Left lung (tissue), 10 donors: Measurements from ENCODE around the gene RMND5A. TPM values are rescaled to one million over a fixed set of nuclear protein-coding genes. Genes with fewer than 3 reads are reported as not detected.
"Not testable (repeated sequence)": the region's sequence is repeated elsewhere in the genome, so short reads cannot be mapped to it uniquely, and the experiment has no call there.

Source experiments
- ATAC-seq: fragments of 200-7000 bp; cut with Tn5 transposase; one replicate; pipeline ENCODE4 v1.9.1; 2020; ENCODE audit warnings: moderate library complexity
- DNase-seq, 4 donors: peaks; one replicate each; pipeline ENCODE4 v3.0.0-alpha.2; 2013 to 2020
- H3K27ac ChIP-seq, 2 donors: fragments of 200-600 bp; sonication (generic) in 1 of 2; one replicate each; pipeline versions ENCODE4 v1.5.0 to v1.8.0; 2020 to 2021
- H3K27me3 ChIP-seq, 2 donors: fragments of 200-600 bp; sonication (generic) in 1 of 2; one replicate each; pipeline versions ENCODE4 v1.5.0 to v1.8.0; 2020 to 2021
- H3K36me3 ChIP-seq, 2 donors: fragments of 200-600 bp; sonication (generic) in 1 of 2; one replicate each; pipeline versions ENCODE4 v1.5.0 to v1.8.0; 2020 to 2021
- H3K4me1 ChIP-seq, 2 donors: fragments of 200-600 bp; one replicate each; pipeline ENCODE4 v1.8.0; 2021
- H3K4me3 ChIP-seq, 2 donors: fragments of 200-600 bp; sonication (generic) in 1 of 2; one replicate each; pipeline versions ENCODE4 v1.5.0 to v1.8.0; 2020 to 2021; ENCODE audit warnings: mild to moderate bottlenecking in 1 of 2
- H3K9me3 ChIP-seq, 2 donors: fragments of 200-600 bp; sonication (generic) in 1 of 2; one replicate each; pipeline versions ENCODE4 v1.5.0 to v1.8.0; 2020 to 2021
- intact Hi-C, 2 donors: fragments of 100-400 bp; cut with DNase I; formaldehyde crosslinking; loops; one replicate each; pipeline versions ENCODE4 v1.11.2 to v1.14.2; 2022
- polyA plus RNA-seq, 6 donors: library from polyadenylated mRNA; unstranded; fragments of 120-200 nt; gene quantifications; one replicate each; pipeline ENCODE4 v1.2.1, GENCODE V29; 2013; ENCODE audit not compliant: insufficient read length in 6 of 6
- total RNA-seq, 2 donors: library from RNA; stranded (reverse); fragmentation: NEBNext Ultra II Directional; extraction: Animal tissue kit (Norgen Biotek cat#: 25700); gene quantifications; one replicate each; pipeline ENCODE4 v1.2.1, GENCODE V29; 2021
- TF ChIP-seq, protein P1 (sequence below), 2 donors: fragments of 200-600 bp; sonication (generic) in 1 of 2; IDR thresholded peaks; one replicate each; pipeline versions ENCODE4 v1.5.0 to v1.8.0; 2021; ENCODE audit warnings: antibody characterized with exemption in 2 of 2
- donor health status: DM: no; HTN: yes; CAD: no.
- donor health status: DM: no; HTN: no; CAD: no.

Gene RMND5A
- total and polyA plus RNA-seq, 8 donors, result 25.4 to 56.3 (median 52.2) TPM

DNA sequence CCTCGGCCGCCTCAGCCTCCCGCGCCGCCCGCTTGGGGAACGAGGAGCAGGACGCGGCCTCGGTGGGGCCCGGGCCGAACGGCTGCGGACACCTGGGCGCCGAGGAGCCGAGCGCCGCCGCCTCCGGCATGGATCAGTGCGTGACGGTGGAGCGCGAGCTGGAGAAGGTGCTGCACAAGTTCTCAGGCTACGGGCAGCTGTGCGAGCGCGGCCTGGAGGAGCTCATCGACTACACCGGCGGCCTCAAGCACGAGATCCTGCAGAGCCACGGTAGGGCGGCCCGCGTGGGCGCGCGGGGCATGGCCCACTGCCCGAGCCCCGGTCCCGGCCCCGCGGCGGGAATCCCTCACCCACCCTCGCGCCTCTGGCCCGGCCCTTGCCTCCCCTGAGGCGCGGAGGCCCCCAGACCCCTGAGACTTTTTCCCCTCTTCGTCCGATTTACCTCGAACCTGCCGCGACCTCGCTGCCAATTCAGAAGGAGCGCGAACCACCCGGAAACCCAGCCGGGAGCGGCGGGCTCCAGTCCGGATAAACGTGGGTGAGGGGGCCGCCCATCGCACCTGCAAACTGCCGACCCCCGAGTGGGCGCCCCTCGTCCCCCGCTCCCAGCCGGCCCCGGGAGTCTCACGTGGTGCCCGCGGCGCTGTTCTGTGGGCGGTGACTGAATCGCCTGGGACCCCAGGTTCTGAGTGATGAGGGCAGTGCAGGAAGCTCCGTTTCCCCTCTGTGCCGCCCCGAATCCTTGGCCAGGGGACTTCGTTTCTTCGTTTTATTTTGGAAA lies 639 bp downstream of the RMND5A start:
- peak; percentile 8 for ATAC-seq
- intact Hi-C loops, H3K36me3 ChIP-seq, H3K9me3 ChIP-seq, H3K27me3 ChIP-seq, H3K4me1 ChIP-seq: not testable (repeated sequence)
- DNase-seq, result peak; percentile 15 to 86 (median 40)
- peak overlapping the region; percentile 84 to 92 for H3K27ac ChIP-seq
- peak overlapping the region; percentile 59 to 60 for H3K4me3 ChIP-seq

DNA sequence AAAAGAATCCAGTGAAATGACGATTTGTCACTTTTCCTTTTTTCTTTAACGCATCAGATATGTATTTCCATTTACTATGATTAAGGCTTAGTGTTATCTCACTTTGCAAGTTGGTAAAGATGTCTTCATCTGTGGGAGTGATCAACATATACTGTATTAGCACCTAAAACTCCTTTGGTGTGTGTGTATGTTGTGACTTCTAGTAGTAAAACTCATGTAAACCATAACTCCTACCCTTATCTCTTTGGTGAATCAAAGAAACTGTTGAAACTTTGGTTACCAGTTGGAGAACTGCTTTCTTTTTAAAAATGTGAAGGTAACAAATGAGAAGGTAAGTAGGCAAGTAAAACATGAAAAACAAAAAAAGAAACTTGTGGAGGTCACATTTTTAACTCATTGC lies 5.6 kb downstream of the RMND5A start:
- intact Hi-C loops, ATAC-seq, H3K4me1 ChIP-seq, H3K9me3 ChIP-seq, H3K36me3 ChIP-seq, DNase-seq, H3K27me3 ChIP-seq, H3K27ac ChIP-seq, H3K4me3 ChIP-seq: not testable (repeated sequence)

DNA sequence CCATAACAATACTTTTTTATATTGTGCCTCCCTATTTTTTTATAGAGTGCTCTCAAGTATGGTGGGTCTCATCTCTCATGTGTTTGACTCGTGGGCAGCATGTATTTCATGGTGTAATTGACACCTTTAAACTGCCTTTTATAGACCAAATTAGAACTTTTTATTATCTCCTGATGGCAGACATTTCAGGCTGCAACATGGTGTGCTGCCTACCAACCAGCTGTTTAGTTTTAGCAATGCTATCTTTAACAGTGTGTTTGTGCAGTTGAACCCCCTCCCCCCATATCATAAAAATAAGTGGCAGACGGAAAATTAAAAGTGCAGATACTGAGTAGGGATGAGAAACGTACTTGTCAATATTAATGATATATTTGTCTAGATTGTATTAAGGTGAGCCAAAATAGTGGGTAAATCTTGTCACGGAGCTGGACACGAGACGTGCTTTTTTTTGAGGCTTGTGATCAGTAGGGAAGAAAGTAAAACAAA lies 12.0 kb downstream of the RMND5A start:
- intact Hi-C loops, H3K27ac ChIP-seq, H3K27me3 ChIP-seq, H3K4me1 ChIP-seq, H3K4me3 ChIP-seq, H3K36me3 ChIP-seq, H3K9me3 ChIP-seq, DNase-seq, ATAC-seq: not testable (repeated sequence)

DNA sequence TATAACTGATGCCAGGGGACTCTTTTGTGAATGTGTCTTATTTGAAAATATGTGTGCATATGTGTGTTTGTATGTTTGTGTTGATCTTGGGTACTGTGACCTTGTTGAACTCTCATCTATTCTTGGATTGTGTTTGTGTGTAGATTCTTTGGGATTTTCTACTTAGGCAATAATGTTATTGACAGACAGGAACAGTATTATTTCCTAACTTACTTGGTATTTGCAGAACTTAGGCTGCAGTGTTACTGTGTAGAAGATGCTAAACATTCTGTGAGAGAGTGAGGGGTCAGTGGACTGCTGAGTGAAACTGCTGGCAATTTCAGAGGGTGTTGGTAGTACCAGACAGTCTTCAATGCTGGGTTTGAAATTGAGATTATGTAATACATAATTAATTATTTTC lies 12.7 kb downstream of the RMND5A start:
- H3K27ac ChIP-seq, ATAC-seq, DNase-seq, H3K9me3 ChIP-seq, H3K4me3 ChIP-seq, H3K4me1 ChIP-seq, H3K36me3 ChIP-seq, H3K27me3 ChIP-seq, intact Hi-C loops: not testable (repeated sequence)

DNA sequence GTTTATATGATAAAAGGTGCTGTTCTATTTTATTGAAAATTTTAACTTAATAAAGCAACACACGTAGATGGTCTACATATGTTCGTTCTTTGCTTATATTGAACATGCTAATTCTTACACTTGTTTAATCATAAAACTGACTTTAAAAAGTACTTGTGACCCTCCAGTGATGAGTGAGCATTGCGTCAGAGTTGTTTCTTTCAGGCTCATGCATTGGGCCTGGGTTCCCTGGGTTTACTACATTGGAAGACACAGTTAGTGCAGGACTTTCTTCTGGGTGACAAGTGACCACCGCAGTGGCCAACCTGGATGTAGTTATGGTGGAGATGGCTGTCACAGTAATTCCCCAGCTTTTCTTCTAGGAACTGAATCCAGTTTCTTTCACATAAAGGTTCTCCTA lies 13.4 kb downstream of the RMND5A start:
- H3K4me1 ChIP-seq, H3K27me3 ChIP-seq, ATAC-seq, H3K36me3 ChIP-seq, H3K27ac ChIP-seq, DNase-seq, H3K4me3 ChIP-seq, H3K9me3 ChIP-seq, intact Hi-C loops: not testable (repeated sequence)

DNA sequence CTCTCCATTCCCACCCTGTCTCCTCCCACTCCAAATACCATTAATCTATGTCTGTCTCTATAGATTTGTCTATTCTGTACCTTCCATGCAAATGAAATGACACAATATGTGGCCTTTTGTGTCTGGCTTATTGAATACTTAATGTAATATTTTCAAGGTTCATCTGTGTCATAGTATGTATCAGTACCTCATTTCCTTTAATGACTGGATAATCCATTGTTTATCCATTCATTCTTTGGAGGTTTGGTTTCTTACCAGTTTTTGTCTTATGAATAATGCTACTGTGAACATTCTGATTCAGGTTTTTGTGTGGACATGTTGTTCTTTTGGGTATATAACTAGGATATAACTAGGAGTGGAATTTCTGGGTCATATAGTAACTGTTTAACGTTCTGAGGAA lies 14.8 kb downstream of the RMND5A start:
- H3K27ac ChIP-seq, H3K9me3 ChIP-seq, H3K27me3 ChIP-seq, H3K36me3 ChIP-seq, DNase-seq, H3K4me3 ChIP-seq, ATAC-seq, intact Hi-C loops, H3K4me1 ChIP-seq: not testable (repeated sequence)

DNA sequence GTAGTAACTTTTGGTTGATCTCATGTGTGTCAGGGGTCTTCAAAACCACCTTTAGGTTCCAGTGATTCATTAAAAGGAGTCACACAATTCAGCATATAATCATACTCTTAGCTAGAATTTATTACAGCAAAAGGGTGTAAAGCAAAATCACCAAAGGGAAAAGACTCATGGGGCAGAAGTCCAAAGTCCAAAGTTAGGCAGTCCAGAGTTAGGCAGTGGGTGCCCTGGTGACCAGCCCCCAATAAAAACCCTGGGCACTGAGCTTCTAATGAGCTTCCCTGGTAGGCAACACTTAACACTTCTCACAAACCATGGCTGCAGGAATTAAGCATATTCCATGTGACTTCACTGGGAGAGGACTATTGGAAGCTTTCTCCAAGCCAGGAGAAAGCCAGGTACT lies 19.4 kb downstream of the RMND5A start:
- ATAC-seq, intact Hi-C loops: not testable (repeated sequence)

DNA sequence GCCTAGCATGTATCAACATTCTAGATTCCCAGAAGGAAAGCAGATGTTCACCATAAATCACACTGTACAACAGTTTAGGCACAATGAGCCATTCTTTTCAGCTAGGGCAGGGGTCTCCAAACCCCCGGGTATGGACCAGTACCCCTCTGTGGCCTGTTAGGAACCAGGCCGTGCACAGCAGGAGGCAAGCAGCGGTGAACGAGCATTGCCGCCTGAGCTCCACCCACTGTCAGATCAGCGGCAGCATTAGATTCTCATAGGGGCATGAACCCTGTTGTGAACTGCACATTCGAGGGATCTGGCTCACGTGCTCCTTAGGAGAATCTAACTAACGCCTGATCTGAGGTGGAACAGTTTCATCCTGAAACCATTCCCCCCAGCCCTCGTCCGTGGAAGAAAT lies 19.8 kb downstream of the RMND5A start:
- H3K36me3 ChIP-seq, H3K4me3 ChIP-seq, H3K27ac ChIP-seq, H3K9me3 ChIP-seq, DNase-seq, H3K27me3 ChIP-seq, H3K4me1 ChIP-seq, ATAC-seq, intact Hi-C loops: not testable (repeated sequence)

More for the DNA sequence above, 19.4 kb downstream of the RMND5A start:
- H3K4me3 ChIP-seq, H3K36me3 ChIP-seq, H3K4me1 ChIP-seq, H3K27ac ChIP-seq, H3K9me3 ChIP-seq, H3K27me3 ChIP-seq, DNase-seq: not testable (repeated sequence)

DNA sequence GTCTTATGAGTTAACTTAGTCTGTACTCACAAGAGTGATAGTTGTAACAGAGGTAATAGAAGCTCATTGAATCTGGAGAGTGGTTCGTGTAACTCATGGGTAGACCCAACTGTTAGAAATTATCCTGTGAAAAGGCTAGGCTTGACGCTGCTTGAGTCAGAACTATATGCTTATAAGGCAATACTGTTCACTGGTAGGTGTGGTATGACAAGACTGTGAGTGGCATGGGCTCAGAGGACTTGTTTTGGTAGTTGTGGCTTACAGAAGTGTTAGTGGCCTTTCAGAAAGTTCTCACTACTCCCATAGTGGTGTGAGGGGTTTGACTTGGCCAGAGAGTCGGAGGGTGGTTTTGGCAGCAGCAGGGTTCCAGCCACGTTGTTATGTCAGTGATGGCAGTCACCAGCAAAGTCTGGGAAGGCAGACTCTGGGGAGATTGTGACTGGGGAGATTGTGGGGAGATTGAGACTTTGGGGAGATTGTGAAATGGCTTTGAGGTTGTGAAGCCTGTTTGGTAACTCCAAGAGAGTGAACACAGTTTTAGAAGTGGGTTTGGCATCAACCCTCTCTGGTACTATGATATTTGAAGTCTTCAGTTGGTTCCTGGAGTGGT lies 21.9 kb downstream of the RMND5A start:
- DNase-seq, ATAC-seq, H3K4me1 ChIP-seq, H3K27ac ChIP-seq, intact Hi-C loops, H3K27me3 ChIP-seq, H3K4me3 ChIP-seq, H3K9me3 ChIP-seq, H3K36me3 ChIP-seq: not testable (repeated sequence)

DNA sequence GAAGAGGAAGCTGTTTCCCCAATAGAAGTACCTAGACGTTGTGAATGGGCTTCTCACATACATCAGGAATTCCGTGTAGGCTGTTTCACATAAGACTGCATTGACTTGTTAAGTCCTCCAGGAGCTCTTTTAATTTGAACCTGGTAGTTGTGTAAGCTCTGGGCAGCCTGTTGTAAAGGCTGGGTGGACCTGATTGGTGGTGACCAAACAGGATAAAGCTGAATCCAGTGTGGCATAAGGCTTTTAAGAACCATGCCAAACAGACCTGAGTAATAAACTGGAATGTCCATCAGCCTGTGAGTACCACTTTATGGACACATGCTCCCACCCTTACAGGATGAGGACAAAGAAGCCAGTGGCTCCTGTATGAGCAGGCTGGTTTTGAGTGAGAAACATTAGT lies 24.1 kb downstream of the RMND5A start:
- DNase-seq (no peak), ATAC-seq (no peak)
- H3K4me1 ChIP-seq, result peaks cover 0 to 10% of the 10 kb centered on the region in 2 donors
- no peaks in the 10 kb centered on the region for H3K27me3 ChIP-seq
- no peaks in the 10 kb centered on the region for H3K9me3 ChIP-seq
- H3K27ac ChIP-seq, result no peak overlapping the region
- intact Hi-C loops, result no loop called here
- peaks cover 0 to 10% of the 10 kb centered on the region in 2 donors for H3K36me3 ChIP-seq
- TF ChIP-seq, protein P1, sequence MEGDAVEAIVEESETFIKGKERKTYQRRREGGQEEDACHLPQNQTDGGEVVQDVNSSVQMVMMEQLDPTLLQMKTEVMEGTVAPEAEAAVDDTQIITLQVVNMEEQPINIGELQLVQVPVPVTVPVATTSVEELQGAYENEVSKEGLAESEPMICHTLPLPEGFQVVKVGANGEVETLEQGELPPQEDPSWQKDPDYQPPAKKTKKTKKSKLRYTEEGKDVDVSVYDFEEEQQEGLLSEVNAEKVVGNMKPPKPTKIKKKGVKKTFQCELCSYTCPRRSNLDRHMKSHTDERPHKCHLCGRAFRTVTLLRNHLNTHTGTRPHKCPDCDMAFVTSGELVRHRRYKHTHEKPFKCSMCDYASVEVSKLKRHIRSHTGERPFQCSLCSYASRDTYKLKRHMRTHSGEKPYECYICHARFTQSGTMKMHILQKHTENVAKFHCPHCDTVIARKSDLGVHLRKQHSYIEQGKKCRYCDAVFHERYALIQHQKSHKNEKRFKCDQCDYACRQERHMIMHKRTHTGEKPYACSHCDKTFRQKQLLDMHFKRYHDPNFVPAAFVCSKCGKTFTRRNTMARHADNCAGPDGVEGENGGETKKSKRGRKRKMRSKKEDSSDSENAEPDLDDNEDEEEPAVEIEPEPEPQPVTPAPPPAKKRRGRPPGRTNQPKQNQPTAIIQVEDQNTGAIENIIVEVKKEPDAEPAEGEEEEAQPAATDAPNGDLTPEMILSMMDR (IDR thresholded peaks at IDR 0.05), result no peak
- no peak overlapping the region for H3K4me3 ChIP-seq
